T-helper 2 cell treated with Interferon-gamma antibody and Interleukin-4, amounts not matched to agents 5 μg/mL and 100 μg/mL, for 36 hours (primary cell): ENCODE results near the gene PBX3.

Experiments
- DNase-seq: peaks from one replicate; pipeline ENCODE4 v3.0.0; 2021; ENCODE audit warnings: low spot score
- H3K27ac Mint-ChIP-seq: one replicate; pipeline ENCODE4 v1.8.0; 2021; ENCODE audit warnings: mild to moderate bottlenecking, mixed read lengths
- H3K27me3 Mint-ChIP-seq: one replicate; pipeline ENCODE4 v1.8.0; 2021; ENCODE audit warnings: low read depth, mixed read lengths
- H3K36me3 Mint-ChIP-seq: one replicate; pipeline ENCODE4 v1.8.0; 2021; ENCODE audit warnings: low read depth, mixed read lengths
- H3K4me1 Mint-ChIP-seq: one replicate; pipeline ENCODE4 v1.8.0; 2021; ENCODE audit warnings: low read depth, mixed read lengths
- H3K4me3 Mint-ChIP-seq: one replicate; pipeline ENCODE4 v1.8.0; 2022; ENCODE audit warnings: mild to moderate bottlenecking, moderate library complexity, mixed read lengths
- H3K9me3 Mint-ChIP-seq: one replicate; pipeline ENCODE4 v1.8.0; 2021; ENCODE audit warnings: mixed read lengths

The PBX3 gene

DNA sequence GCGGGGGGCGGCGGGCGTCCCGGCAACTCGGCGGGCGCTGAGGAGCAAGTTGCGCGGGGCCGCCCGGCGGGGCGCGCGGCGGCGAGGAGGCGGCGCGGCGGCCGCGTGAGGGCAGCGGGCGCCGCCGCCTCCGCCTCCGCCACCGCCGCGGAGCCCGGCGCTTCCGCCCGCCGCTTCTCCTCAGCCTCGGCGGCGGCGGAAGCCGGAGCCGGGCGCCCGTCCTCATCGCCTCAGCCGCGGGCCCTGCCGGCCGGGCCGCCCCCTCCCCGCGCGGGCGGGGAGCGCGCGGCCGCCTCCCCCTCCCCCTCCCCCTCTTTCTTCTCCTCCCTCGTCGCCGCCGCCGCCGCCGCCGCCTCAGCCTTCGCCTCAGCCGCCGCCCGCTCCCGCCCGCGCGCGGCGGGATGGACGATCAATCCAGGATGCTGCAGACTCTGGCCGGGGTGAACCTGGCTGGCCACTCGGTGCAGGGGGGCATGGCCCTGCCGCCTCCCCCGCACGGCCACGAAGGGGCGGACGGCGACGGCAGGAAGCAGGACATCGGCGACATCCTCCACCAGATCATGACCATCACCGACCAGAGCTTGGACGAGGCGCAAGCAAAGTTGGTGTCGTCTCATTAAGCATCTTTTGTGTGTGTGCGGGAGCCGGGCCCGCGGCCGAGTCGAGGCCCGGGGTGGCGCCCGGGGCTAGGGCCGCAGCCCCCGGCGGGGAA, at the start of gene PBX3:
TSS of gene PBX3 (plus strand) at position 321 of the 712 bp plus-strand sequence.
- Mint-ChIP-seq H3K4me1 (peaks cover 29% of the 10 kb centered on the region), H3K4me3 (peak within 1 kb of the TSS; percentile 93), H3K9me3 (no peaks in the 10 kb centered on the region), H3K36me3 (peaks cover 13% of the 10 kb centered on the region), H3K27ac (peak within 1 kb of the TSS; percentile 92), H3K27me3 (peaks cover 27% of the 10 kb centered on the region)
- DNase-seq: peak; percentile 43

DNA sequence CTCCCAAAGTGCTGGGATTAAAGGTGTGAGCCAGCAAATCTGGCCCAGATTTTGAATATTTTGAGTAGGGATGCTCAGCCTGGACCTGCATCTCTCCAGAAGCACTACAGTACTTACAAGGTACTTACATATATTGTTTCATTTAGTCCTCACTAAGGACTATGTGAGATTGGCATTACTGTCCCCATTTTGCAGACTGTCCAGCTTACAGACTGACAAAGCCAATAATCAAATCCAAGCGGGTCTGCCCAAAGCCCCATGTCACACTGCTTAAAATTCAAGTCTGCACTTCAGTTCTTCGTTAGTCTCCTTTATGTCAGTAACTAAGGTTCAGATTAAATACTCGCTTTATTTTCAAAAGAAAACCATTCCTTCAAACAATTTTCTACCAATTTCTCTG, 47.3 kb upstream of the PBX3 start:
- Mint-ChIP-seq H3K4me3 (no peak overlapping the region), H3K27ac (no peak overlapping the region), H3K9me3 (no peaks in the 10 kb centered on the region), H3K4me1 (peaks cover 13% of the 10 kb centered on the region), H3K27me3 (no peaks in the 10 kb centered on the region), H3K36me3 (peaks cover 2% of the 10 kb centered on the region)
- DNase-seq: no peak

DNA sequence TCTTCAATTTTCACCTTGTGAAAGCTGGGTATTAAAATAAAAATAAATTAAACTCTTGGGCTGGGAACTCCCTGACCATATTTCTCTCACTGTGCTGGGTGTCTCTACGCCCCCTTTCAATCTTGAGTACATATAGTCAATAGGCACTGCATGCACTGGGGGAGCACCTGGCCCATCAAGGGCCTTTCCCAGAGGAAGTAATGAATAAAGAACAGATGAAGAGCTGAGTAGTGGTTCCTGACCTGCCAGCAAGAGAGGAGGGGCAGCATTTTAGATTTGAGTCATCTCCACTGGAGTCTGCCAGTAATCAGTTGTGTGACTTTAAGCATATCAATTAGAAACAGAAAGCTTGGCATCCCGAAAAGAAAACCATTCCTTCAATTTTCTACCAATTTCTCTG, 46.4 kb upstream of the PBX3 start:
- peak; percentile 49 for DNase-seq
- Mint-ChIP-seq H3K4me1 (peaks cover 21% of the 10 kb centered on the region), H3K27me3 (no peaks in the 10 kb centered on the region), H3K36me3 (peaks cover 2% of the 10 kb centered on the region), H3K9me3 (no peaks in the 10 kb centered on the region), H3K4me3 (no peak overlapping the region), H3K27ac (no peak overlapping the region)

DNA sequence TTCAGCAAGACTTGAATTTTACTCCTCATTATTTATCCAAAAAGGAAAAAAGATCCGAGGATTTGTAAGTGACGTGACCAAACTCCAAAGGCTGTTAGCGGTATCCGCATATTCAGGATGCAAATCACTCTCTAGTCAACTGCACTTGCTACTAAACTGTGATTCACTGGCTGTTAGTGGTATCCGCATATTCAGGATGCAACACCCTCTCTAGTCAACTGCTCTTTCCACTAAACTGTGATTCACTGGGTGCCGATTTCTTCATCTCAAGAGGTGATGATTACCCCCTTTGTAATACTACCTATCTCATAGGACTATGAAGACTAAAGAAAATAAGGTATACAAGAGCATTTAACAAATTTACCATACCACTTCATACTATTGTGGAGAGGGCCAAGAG, 45.8 kb upstream of the PBX3 start:
- Mint-ChIP-seq H3K36me3 (peaks cover 2% of the 10 kb centered on the region), H3K4me3 (no peak overlapping the region), H3K27me3 (no peaks in the 10 kb centered on the region), H3K9me3 (no peaks in the 10 kb centered on the region), H3K27ac (no peak overlapping the region), H3K4me1 (peaks cover 23% of the 10 kb centered on the region)
- peak; percentile 9 for DNase-seq

DNA sequence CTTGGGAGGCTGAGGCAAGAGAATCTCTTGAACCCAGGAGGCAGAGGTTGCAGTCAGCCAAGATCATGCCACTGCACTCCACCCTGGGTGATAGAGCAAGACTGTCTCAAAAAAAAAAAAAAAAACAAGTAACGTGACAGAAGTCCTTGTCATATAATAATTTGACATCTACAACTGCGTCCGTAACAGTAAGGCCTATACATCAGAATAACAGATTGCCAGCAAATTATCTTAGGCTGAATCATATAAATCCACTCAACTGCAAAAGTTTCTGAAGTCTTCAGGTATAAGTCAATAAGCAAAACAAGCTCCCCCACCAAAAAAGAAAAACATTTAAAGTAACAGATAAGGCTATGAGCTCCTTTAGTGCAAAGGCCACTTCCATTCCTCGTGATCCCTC, 43.5 kb upstream of the PBX3 start:
- H3K27ac Mint-ChIP-seq: no peak overlapping the region

DNA sequence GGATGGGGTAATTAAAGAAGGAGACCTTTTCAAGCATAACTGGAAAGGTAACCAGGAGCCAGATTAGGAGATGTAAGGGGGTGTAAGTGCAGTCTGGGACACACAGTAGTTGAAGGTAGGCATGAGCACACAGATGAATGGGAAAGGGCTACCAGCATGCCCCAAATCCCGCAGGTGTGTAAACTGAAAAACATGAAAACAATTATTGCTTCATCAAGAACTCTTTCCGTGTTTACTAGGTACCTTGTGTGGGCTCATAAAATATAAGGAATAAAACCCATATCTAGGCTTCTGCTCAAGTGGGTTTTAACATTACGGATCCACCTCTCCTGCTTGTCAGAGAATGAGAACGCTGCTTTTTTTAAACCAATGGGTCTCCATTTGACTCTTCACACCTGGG, 41.3 kb upstream of the PBX3 start:
- peaks cover 2% of the 10 kb centered on the region for H3K36me3 Mint-ChIP-seq
- H3K27ac Mint-ChIP-seq: no peak overlapping the region
- no peak for DNase-seq
- H3K9me3 Mint-ChIP-seq: no peaks in the 10 kb centered on the region
- H3K4me1 Mint-ChIP-seq: peaks cover 22% of the 10 kb centered on the region
- H3K4me3 Mint-ChIP-seq: peak overlapping the region; percentile 82
- no peaks in the 10 kb centered on the region for H3K27me3 Mint-ChIP-seq

More for the DNA sequence above, 43.5 kb upstream of the PBX3 start:
- DNase-seq: no peak
- peaks cover 2% of the 10 kb centered on the region for H3K36me3 Mint-ChIP-seq
- H3K4me3 Mint-ChIP-seq: no peak overlapping the region
- no peaks in the 10 kb centered on the region for H3K9me3 Mint-ChIP-seq
- H3K4me1 Mint-ChIP-seq: peaks cover 25% of the 10 kb centered on the region
- no peaks in the 10 kb centered on the region for H3K27me3 Mint-ChIP-seq

DNA sequence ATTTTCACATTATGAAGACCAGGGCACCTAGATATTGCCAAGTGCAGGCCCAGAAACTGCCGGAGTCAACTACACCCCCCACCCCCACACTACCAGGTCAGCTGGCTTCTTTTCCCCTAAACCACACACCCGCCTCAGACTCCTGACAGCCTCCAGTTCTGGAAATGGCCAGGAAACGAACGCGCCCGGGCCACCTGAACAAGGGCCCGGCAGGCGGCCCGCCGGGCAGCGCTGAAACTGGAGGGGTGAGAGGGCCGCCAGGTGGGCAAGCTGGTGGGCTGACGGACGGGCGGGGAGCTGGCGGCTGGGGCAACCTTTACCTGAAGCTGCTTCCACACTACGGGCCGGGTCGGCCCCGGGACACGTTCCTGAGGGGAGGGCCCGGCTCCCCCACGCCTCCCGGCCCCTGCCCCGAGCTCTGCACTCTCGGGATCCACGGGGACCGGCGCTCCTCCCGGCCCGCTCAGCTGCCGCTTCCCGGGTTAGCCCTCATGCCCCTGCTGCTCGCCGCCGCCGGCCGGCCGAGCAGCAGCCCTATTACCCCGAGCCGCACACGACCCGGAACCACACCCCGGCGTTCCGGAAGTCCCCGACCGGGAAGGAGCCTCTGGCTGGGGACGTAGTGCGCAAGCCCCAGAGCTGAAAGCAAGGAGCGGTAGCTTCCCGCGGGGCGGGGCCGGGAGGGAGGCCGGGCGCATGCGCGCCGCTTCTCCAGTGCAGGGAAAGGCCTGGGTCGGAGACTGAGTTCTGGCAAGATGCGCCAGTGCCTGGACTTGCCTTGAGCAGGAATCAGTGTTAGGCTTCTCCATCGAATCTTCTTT, 40.3 kb upstream of the PBX3 start, which contains the start of gene MAPKAP1:
TSS of gene MAPKAP1 (minus strand) at position 558 of the 821 bp plus-strand sequence. CDS start 34,634 bp downstream, outside the sequence.
- Mint-ChIP-seq H3K4me1 (peaks cover 16% of the 10 kb centered on the region), H3K36me3 (peaks cover 2% of the 10 kb centered on the region), H3K9me3 (no peaks in the 10 kb centered on the region), H3K27ac (peak within 1 kb of the TSS; percentile 67), H3K27me3 (no peaks in the 10 kb centered on the region), H3K4me3 (peak within 1 kb of the TSS; percentile 82)
- DNase-seq: peak; percentile 94

DNA sequence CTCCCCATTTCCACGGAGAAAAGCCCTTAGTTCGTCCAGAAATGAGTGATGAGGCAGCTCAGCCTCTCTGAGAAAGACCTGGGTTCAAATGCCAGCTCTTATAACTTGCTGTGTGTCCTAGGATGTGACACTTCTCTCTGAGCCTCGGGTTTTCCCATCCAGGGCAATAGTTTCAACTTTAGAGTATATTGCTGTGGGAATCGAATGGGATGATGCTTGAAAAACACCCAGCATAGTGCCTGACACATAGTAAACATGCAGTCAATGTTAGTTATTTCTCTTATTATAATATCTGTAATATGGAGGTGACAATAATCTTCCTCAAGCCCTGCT, 39.7 kb upstream of the PBX3 start:
- H3K27me3 Mint-ChIP-seq: no peaks in the 10 kb centered on the region
- no peak for DNase-seq
- H3K9me3 Mint-ChIP-seq: no peaks in the 10 kb centered on the region
- H3K4me3 Mint-ChIP-seq: peak overlapping the region; percentile 82
- peak overlapping the region; percentile 67 for H3K27ac Mint-ChIP-seq
- peaks cover 16% of the 10 kb centered on the region for H3K4me1 Mint-ChIP-seq
- H3K36me3 Mint-ChIP-seq: peaks cover 2% of the 10 kb centered on the region

DNA sequence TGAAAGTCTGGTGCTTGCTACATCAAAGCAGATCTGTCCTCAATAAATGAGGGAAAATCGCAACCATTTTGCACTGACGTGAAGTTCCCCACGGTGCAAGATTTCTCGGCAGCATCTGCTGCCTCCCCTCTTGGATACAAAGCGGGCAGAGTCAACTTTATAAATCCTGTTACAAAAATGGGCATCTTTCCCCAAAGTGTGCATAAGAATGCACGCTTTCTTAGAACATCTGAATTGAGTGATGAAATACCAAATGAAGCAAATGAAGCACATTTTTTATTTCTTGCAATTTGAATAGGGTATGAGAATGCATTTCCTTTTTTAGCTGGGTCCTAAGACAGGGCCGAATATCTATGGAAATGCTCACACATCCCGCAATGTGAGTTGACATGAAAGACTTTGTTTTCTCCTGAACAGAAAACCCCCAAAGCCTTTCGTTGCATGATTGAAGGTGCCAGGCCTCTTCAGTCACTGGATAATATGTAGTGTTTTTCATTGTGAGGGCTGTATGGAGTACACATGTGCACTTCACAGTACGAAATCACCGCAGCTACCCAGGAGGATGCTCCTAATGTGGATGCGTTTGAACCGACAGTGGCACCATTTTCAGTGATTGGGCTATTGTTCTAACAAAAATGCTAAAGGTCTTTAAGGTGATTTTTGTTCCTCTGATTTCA, 20.6 kb upstream of the PBX3 start:
- no peaks in the 10 kb centered on the region for H3K9me3 Mint-ChIP-seq
- no peak overlapping the region for H3K4me3 Mint-ChIP-seq
- no peaks in the 10 kb centered on the region for H3K36me3 Mint-ChIP-seq
- H3K27ac Mint-ChIP-seq: no peak overlapping the region
- H3K4me1 Mint-ChIP-seq: no peaks in the 10 kb centered on the region
- no peak for DNase-seq
- peaks cover 9% of the 10 kb centered on the region for H3K27me3 Mint-ChIP-seq

DNA sequence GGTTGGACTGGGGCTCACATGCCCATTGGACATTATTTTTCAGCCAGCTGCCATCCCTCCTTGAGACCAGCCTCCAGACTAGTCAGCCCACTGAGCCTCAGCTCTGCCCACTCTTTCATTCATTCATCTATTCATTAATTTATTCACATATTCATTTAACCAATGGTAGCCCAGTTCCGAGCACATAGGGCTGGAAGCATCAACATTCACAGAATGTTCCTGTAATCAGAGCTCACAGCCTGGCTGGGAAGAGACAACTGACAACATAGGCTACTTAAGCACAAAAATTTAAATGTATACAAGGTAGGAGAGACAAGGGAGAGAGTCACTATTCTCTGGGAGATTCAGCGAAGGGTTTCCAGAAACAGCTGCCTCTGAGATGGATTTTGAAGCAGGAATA, 17.0 kb upstream of the PBX3 start:
- no peak for DNase-seq
- H3K27ac Mint-ChIP-seq: no peak overlapping the region
- no peaks in the 10 kb centered on the region for H3K9me3 Mint-ChIP-seq
- no peaks in the 10 kb centered on the region for H3K4me1 Mint-ChIP-seq
- no peaks in the 10 kb centered on the region for H3K36me3 Mint-ChIP-seq
- H3K27me3 Mint-ChIP-seq: peaks cover 17% of the 10 kb centered on the region
- no peak overlapping the region for H3K4me3 Mint-ChIP-seq

DNA sequence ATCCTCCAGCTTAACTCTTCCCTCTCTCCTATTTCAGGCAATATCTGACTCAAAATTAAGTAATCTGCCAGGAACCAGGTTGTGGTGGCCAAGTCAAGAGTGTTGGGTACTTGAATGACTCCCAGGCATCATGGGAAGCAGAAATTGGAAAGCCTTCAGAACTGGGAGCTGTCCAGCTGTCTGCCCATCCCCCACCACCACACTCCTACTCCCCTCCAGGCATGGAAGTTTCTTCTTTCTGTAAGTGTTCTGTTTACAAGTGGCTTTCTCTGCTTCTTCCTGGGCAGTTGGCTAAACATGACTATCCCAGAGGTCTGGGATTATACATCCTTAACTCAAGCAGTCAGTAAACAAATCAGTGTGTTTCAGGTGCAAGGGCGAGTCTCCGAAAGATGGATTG, 14.6 kb upstream of the PBX3 start:
- Mint-ChIP-seq H3K27ac (no peak overlapping the region), H3K4me1 (no peaks in the 10 kb centered on the region), H3K27me3 (peaks cover 17% of the 10 kb centered on the region), H3K4me3 (no peak overlapping the region), H3K36me3 (no peaks in the 10 kb centered on the region), H3K9me3 (no peaks in the 10 kb centered on the region)
- no peak for DNase-seq

DNA sequence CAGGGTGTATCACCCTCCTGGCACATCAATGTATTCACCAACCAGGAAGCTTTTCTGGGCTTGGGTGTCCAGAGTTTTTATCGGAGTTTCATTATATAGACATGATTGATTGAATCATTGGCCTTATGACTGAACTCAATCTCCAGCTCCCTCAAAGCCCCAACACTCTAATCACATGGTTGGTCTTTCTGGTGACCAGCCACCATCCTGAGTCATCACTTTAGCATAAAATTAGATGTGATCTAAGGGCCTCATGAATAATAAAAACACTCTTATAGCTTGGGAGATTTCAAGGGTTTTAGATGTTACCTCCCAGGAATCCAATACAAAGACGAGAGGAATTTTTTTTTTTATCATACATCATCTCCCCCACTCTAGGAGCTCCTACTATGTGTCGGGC, 7.7 kb upstream of the PBX3 start:
- no peaks in the 10 kb centered on the region for H3K36me3 Mint-ChIP-seq
- DNase-seq: no peak
- no peak overlapping the region for H3K4me3 Mint-ChIP-seq
- no peak overlapping the region for H3K27ac Mint-ChIP-seq
- no peaks in the 10 kb centered on the region for H3K4me1 Mint-ChIP-seq
- H3K27me3 Mint-ChIP-seq: peaks cover 17% of the 10 kb centered on the region
- no peaks in the 10 kb centered on the region for H3K9me3 Mint-ChIP-seq

DNA sequence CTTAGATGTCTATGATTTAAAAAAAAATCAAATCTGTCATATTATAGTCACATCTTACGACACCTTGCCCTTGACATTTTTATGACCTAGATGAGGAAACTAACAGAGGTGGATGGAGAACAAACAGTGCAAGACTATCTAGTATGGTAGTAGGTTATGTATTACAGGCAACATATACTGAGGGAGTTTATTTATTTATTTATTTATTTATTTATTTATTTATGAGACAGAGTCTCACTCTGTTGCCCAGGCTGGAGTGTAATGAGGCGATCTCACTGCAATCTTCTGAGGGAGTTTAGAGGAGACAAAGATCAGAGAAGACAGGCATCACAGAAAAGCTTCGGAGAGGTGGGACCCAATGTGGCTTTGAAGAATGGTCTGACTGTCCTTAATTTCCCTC, 4.5 kb upstream of the PBX3 start:
- Mint-ChIP-seq H3K4me3 (no peak overlapping the region), H3K27ac (no peak overlapping the region), H3K27me3 (peaks cover 31% of the 10 kb centered on the region), H3K4me1 (peaks cover 10% of the 10 kb centered on the region), H3K36me3 (no peaks in the 10 kb centered on the region), H3K9me3 (no peaks in the 10 kb centered on the region)
- no peak for DNase-seq
